Thymus (tissue), 11 donors: ENCODE results near the gene THSD4. TPM values are rescaled to one million over a fixed set of nuclear protein-coding genes. Genes with fewer than 3 reads are reported as not detected.
"Not testable (repeated sequence)": the region's sequence is repeated elsewhere in the genome, so short reads cannot be mapped to it uniquely, and the experiment has no call there.

ENCODE experiments used
- DNase-seq, 9 donors: peaks; one replicate each; pipeline ENCODE4 v3.0.0-alpha.2; 2013; ENCODE audit warnings: low spot score in 9 of 9, low read depth in 6 of 9, missing footprints in 1 of 9
- H3K27ac ChIP-seq, 2 donors: one replicate each; pipeline ENCODE4 v1.5.1; 2013; ENCODE audit warnings: control low read depth in 1 of 2, low read depth in 1 of 2, low read length in 1 of 2, mild to moderate bottlenecking in 1 of 2, moderate library complexity in 1 of 2
- H3K27me3 ChIP-seq, 2 donors: one replicate each; pipeline ENCODE4 v1.5.1; 2013; ENCODE audit warnings: low read length in 1 of 2; ENCODE audit not compliant: control insufficient read depth in 2 of 2, insufficient read depth in 1 of 2
- H3K36me3 ChIP-seq, 2 donors: one replicate each; pipeline ENCODE4 v1.5.1; 2013; ENCODE audit warnings: low read length in 1 of 2, mild to moderate bottlenecking in 1 of 2, moderate library complexity in 1 of 2; ENCODE audit not compliant: control insufficient read depth in 2 of 2, insufficient read depth in 2 of 2
- H3K4me1 ChIP-seq, 2 donors: one replicate each; pipeline ENCODE4 v1.5.1; 2013; ENCODE audit warnings: low read length in 2 of 2; ENCODE audit not compliant: control insufficient read depth in 2 of 2, insufficient read depth in 2 of 2
- H3K4me3 ChIP-seq, 2 donors: one replicate each; pipeline ENCODE4 v1.5.1; 2013; ENCODE audit warnings: low read length in 2 of 2, control low read depth in 1 of 2, mild to moderate bottlenecking in 1 of 2
- H3K9me3 ChIP-seq, 2 donors: one replicate each; pipeline ENCODE4 v1.5.1; 2013; ENCODE audit warnings: low read length in 1 of 2, mild to moderate bottlenecking in 1 of 2; ENCODE audit not compliant: control insufficient read depth in 2 of 2, insufficient read depth in 1 of 2
- WGBS: extraction: QIAGEN DNeasy Blood & Tissue Kit; methylation state at CpG from one replicate; pipeline ENCODE4 v1.1.7; 2013; 5-methylcytosine and 5-hydroxymethylcytosine counted together
- polyA plus RNA-seq: library from polyadenylated mRNA; stranded (reverse); fragments of 200-250 nt; gene quantifications from one replicate; pipeline ENCODE4 v1.2.3, GENCODE V29; 2013
- total RNA-seq: library from RNA; stranded (reverse); fragments of 120-200 nt; gene quantifications from one replicate; pipeline ENCODE4 v1.2.4, GENCODE V29; 2013
- donor health status: healthy.

The THSD4 gene
- total and polyA plus RNA-seq, 2 donors = 1.7 to 2.2 TPM

GRCh38 chr15:71125831-71126450 is 10.7 kb downstream of the THSD4 start:
- 90% methylated on average over 14 of the region's 14 CpGs for WGBS
- H3K36me3 ChIP-seq = no peaks in the 10 kb centered on the region
- DNase-seq = no peak
- H3K4me3 ChIP-seq = no peak overlapping the region
- no peaks in the 10 kb centered on the region for H3K9me3 ChIP-seq
- H3K4me1 ChIP-seq = peaks cover 0 to 4% of the 10 kb centered on the region in 2 donors
- H3K27ac ChIP-seq = no peak overlapping the region
- H3K27me3 ChIP-seq = no peaks in the 10 kb centered on the region

- Histone ChIP-seq H3K4me1 (no peaks in the 10 kb centered on the region), H3K27ac (no peak overlapping the region), H3K9me3 (no peaks in the 10 kb centered on the region), H3K4me3 (no peak overlapping the region), H3K36me3 (no peaks in the 10 kb centered on the region), H3K27me3 (no peaks in the 10 kb centered on the region)
- DNase-seq = no peak
Measured at GRCh38 chr15:71127083-71127482, 11.8 kb downstream of the THSD4 start.

DNA sequence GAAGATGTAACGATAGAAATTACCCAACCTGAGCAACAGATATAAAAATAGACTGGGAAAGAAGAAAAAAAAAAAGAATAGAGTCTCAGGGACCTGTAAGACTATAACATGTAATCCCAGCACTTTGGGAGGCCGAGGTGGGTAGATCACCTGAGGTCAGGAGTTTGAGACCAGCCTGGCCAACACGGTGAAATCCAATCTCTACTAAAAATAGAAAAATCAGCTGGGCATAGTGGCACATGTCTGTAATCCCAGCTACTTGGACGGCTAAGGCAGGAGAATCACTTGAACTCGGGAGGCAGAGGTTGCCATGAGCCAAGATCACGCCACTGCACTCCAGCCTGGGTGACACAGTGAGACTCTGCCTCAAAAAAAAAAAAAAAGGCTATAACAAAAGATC is 12.9 kb downstream of the THSD4 start:
- not testable (repeated sequence) for H3K4me3 ChIP-seq, H3K4me1 ChIP-seq, H3K27ac ChIP-seq, H3K9me3 ChIP-seq, H3K27me3 ChIP-seq, H3K36me3 ChIP-seq, DNase-seq
- WGBS = 92% methylated on average over 6 of the region's 6 CpGs

DNA sequence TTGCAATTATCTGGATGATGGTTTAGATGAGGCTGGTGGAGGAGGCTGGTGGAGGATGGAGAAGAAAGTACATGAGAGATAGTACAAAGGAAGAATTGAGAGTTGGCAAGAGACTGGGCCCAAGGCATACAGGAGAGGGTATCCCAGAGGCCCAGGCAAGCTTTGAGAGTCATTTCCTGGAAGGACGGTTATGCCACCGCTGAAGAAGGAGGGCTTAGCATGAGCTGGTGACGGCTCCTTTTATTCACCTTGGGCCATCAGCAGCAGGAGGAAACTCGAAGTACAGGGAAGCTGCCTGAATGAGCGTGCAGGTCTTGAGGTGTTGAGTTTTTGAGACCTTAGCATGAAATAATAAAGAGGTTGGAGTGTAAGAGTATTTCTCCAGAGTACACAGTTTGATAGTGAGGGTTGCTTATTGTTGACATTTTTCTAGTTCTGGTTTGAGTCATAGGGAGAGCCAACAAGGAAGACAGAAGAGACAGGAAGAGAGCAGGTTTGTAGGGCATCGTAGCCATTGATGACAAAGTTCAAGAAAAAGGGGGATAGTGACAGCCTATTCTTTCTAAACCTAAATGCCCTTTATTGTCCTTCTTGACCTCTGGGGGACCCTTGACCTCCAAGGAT is 13.8 kb downstream of the THSD4 start:
- WGBS = 85% methylated on average over 6 of the region's 6 CpGs

GRCh38 chr15:71129669-71130068 is 14.4 kb downstream of the THSD4 start:
- no peak overlapping the region for H3K27ac ChIP-seq
- no peak overlapping the region for H3K4me3 ChIP-seq
- peaks cover 0 to 8% of the 10 kb centered on the region in 2 donors for H3K4me1 ChIP-seq
- no peak for DNase-seq
- H3K36me3 ChIP-seq = no peaks in the 10 kb centered on the region
- 58% methylated on average over 6 of the region's 6 CpGs for WGBS
- no peaks in the 10 kb centered on the region for H3K9me3 ChIP-seq
- no peaks in the 10 kb centered on the region for H3K27me3 ChIP-seq

More for the DNA sequence above, 13.8 kb downstream of the THSD4 start:
- Histone ChIP-seq H3K36me3 (no peaks in the 10 kb centered on the region), H3K4me1 (peaks cover 0 to 6% of the 10 kb centered on the region in 2 donors), H3K4me3 (no peak overlapping the region), H3K9me3 (no peaks in the 10 kb centered on the region), H3K27ac (no peak overlapping the region), H3K27me3 (no peaks in the 10 kb centered on the region)
- DNase-seq = no peak

GRCh38 chr15:71131601-71132362 is 16.5 kb downstream of the THSD4 start:
- H3K27ac ChIP-seq = no peak overlapping the region

GRCh38 chr15:71133747-71134472 is 18.6 kb downstream of the THSD4 start:
- 61% methylated on average over 12 of the region's 12 CpGs for WGBS
- Histone ChIP-seq H3K36me3 (no peaks in the 10 kb centered on the region), H3K27ac (peak overlapping the region in 1 of 2 donors; percentile 50), H3K9me3 (no peaks in the 10 kb centered on the region), H3K4me3 (no peak overlapping the region), H3K27me3 (no peaks in the 10 kb centered on the region), H3K4me1 (peaks cover 0 to 8% of the 10 kb centered on the region in 2 donors)
- DNase-seq = no peak

More at GRCh38 chr15:71131601-71132362, 16.5 kb downstream of the THSD4 start:
- Histone ChIP-seq H3K36me3 (no peaks in the 10 kb centered on the region), H3K27me3 (no peaks in the 10 kb centered on the region), H3K4me3 (no peak overlapping the region), H3K4me1 (peaks cover 0 to 8% of the 10 kb centered on the region in 2 donors), H3K9me3 (no peaks in the 10 kb centered on the region)
- no peak for DNase-seq
- WGBS = 93% methylated on average over 5 of the region's 5 CpGs

DNA sequence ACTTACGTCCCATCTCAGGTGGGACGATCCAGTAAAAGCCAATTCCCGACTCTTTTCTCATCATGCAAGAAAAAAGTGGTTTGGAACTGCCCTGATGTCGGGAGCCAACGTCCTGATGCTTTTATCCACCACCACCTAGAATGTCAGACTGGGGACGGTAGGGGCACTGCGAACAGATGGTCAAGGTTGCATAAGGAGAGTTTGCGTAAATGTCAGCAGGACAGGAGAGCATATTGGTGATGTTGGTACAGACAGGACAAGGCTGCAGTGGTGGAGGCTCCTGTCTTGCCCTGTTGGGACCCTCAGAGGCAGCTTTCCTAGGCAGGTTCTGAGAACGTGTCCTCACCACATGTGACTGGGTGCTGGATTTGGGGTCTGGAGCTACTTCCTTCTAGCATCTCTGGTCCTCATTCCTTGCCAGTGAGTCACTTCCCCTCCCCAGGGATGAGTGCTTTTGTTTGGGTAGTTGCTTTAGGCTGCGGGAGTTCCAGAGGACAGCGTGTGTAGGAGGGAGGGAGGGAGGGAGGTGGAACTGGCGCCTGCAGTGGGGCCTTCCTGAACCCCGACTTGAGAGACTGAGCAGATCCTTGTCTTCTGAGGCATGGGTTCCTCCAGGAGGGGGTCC is 21.0 kb downstream of the THSD4 start:
- H3K36me3 ChIP-seq = no peaks in the 10 kb centered on the region
- H3K27me3 ChIP-seq = no peaks in the 10 kb centered on the region
- DNase-seq = no peak
- H3K27ac ChIP-seq = no peak overlapping the region
- WGBS = 77% methylated on average over 13 of the region's 13 CpGs
- H3K9me3 ChIP-seq = no peaks in the 10 kb centered on the region
- peaks cover 0 to 8% of the 10 kb centered on the region in 2 donors for H3K4me1 ChIP-seq
- no peak overlapping the region for H3K4me3 ChIP-seq
